Panc1 (cell line): ENCODE data around the gene CLDN22. TPM values are rescaled to one million over a fixed set of nuclear protein-coding genes. Genes with fewer than 3 reads are reported as not detected.

ENCODE experiments used
- ATAC-seq: fragments of 200-7000 bp; cut with Tn5 transposase; 2 replicates; pipeline ENCODE4 v1.9.1; 2020; ENCODE audit warnings: mild to moderate bottlenecking, moderate library complexity
- BruUV-seq: library from RNA; stranded (reverse); fragments of 400-500 nt; replicated peaks from 2 replicates; lab custom pipeline; 2021; lab: Mats Ljungman, UMichigan
- CTCF ChIA-PET: fragments of 300-600 bp; sonication (Branson Sonifier 250); formaldehyde crosslinking; loops from one replicate; lab custom pipeline; 2022; ENCODE audit warnings: antibody characterized with exemption; lab: Charles Lee
- POLR2A ChIA-PET: fragments of 300-600 bp; sonication (Branson Sonifier 250); formaldehyde crosslinking; loops from one replicate; lab custom pipeline; 2022; ENCODE audit warnings: antibody characterized with exemption; lab: Charles Lee
- DNase-seq: peaks from one replicate; pipeline ENCODE4 v3.0.0-alpha.2; 2010; ENCODE audit warnings: low read depth, low spot score
- H3K27ac ChIP-seq: 2 replicates; pipeline ENCODE4 v1.5.1; 2011; ENCODE audit warnings: mild to moderate bottlenecking, low read length, inconsistent platforms
- H3K27me3 ChIP-seq: fragments of 200-500 bp; sonication (Bioruptor generic); 2 replicates; pipeline ENCODE4 v1.6.0; 2014; ENCODE audit warnings: low read length, inconsistent platforms; ENCODE audit not compliant: control insufficient read depth, insufficient read depth
- H3K36me3 ChIP-seq: fragments of 200-500 bp; sonication (Bioruptor generic); 2 replicates; pipeline ENCODE4 v1.5.1; 2014; ENCODE audit warnings: inconsistent platforms, mild to moderate bottlenecking, low read length, moderate library complexity; ENCODE audit not compliant: control insufficient read depth, insufficient read depth
- H3K4me1 ChIP-seq: 2 replicates; pipeline ENCODE4 v1.5.1; 2011; ENCODE audit warnings: inconsistent platforms, mild to moderate bottlenecking, low read length, moderate library complexity; ENCODE audit not compliant: control insufficient read depth, insufficient read depth
- H3K4me3 ChIP-seq, 2 experiments: 2 replicates each; pipeline ENCODE4 v1.5.1; 2011 to 2012; ENCODE audit warnings: low read depth in 2 of 2, low read length in 2 of 2, mild to moderate bottlenecking in 2 of 2, inconsistent platforms in 1 of 2, moderate library complexity in 1 of 2
- H3K9me3 ChIP-seq: fragments of 200-500 bp; sonication (Bioruptor generic); 2 replicates; pipeline ENCODE4 v1.5.1; 2014; ENCODE audit warnings: low read depth, mild to moderate bottlenecking, inconsistent platforms, low read length, moderate library complexity; ENCODE audit not compliant: control insufficient read depth, insufficient read depth
- POLR2AphosphoS5 ChIP-seq: IDR thresholded peaks from 2 replicates; pipeline ENCODE4 v1.6.1; 2012; ENCODE audit warnings: mild to moderate bottlenecking, low read depth, low read length, moderate library complexity
- REST ChIP-seq, 2 experiments: IDR thresholded peaks; 2 replicates each; pipeline ENCODE4 v1.6.1; 2011 to 2012; ENCODE audit warnings: low read depth in 2 of 2, control low read depth in 1 of 2, low read length in 1 of 2, mild to moderate bottlenecking in 1 of 2, moderate library complexity in 1 of 2; ENCODE audit not compliant: insufficient read depth in 1 of 2
- SIN3A ChIP-seq: IDR thresholded peaks from 2 replicates; pipeline ENCODE4 v1.6.1; 2012; ENCODE audit warnings: low read depth, mild to moderate bottlenecking, low read length, moderate library complexity, borderline replicate concordance; ENCODE audit not compliant: insufficient read depth
- TCF7L2 ChIP-seq: IDR thresholded peaks from 2 replicates; pipeline ENCODE4 v1.6.1; 2011; ENCODE audit warnings: mild to moderate bottlenecking, low read depth, low read length, inconsistent platforms
- in situ Hi-C: cut with HindIII; loops from 2 replicates; pipeline ENCODE4 v1.10.0; 2016; ENCODE audit warnings: low sequenced_read_pairs, low pct_unique_long_range_greater_than_20kb
- intact Hi-C: fragments of 100-400 bp; cut with micrococcal nuclease; formaldehyde crosslinking; loops from one replicate; pipeline ENCODE4 v1.10.0; 2022; ENCODE audit not compliant: unreplicated experiment
- total RNA-seq: library from RNA; stranded (reverse); gene quantifications from one replicate; pipeline ENCODE4 v1.2.1, GENCODE V29; 2021; ENCODE audit not compliant: unreplicated experiment
- TF ChIP-seq, protein P1 (sequence below): fragments of 450-650 bp; IDR thresholded peaks from 2 replicates; pipeline ENCODE4 v1.5.1; 2017; ENCODE audit warnings: mild to moderate bottlenecking

The CLDN22 gene
- total RNA-seq, 1 experiment from 2014 or later, result not detected

GRCh38 chr4:183284965-183285364 lies 35.1 kb downstream of the CLDN22 start:
- ChIA-PET CTCF (no interaction called here), POLR2A (no interaction called here)
- H3K9me3 ChIP-seq, result no peaks in the 10 kb centered on the region
- DNase-seq (no peak), ATAC-seq (no peak)
- TF ChIP-seq TCF7L2, result no peak
- TF ChIP-seq REST (IDR thresholded peaks at IDR 0.05; ENCODE audit: insufficient read depth in 1 of 2, low read depth in 2 of 2, low read length in 1 of 2), result no peak
- TF ChIP-seq POLR2AphosphoS5, result no peak
- TF ChIP-seq SIN3A, result no peak
- TF ChIP-seq, protein P1, sequence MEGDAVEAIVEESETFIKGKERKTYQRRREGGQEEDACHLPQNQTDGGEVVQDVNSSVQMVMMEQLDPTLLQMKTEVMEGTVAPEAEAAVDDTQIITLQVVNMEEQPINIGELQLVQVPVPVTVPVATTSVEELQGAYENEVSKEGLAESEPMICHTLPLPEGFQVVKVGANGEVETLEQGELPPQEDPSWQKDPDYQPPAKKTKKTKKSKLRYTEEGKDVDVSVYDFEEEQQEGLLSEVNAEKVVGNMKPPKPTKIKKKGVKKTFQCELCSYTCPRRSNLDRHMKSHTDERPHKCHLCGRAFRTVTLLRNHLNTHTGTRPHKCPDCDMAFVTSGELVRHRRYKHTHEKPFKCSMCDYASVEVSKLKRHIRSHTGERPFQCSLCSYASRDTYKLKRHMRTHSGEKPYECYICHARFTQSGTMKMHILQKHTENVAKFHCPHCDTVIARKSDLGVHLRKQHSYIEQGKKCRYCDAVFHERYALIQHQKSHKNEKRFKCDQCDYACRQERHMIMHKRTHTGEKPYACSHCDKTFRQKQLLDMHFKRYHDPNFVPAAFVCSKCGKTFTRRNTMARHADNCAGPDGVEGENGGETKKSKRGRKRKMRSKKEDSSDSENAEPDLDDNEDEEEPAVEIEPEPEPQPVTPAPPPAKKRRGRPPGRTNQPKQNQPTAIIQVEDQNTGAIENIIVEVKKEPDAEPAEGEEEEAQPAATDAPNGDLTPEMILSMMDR, result no peak
- H3K27ac ChIP-seq, result no peak overlapping the region
- H3K4me3 ChIP-seq, result no peak overlapping the region
- intact Hi-C loops (no loop called here), in situ Hi-C loops (no loop called here)
- no peaks in the 10 kb centered on the region for H3K4me1 ChIP-seq
- no peaks in the 10 kb centered on the region for H3K27me3 ChIP-seq
- peaks cover 16% of the 10 kb centered on the region for H3K36me3 ChIP-seq
- no TSS peak for BruUV-seq

- TF ChIP-seq POLR2AphosphoS5 (no peak), TCF7L2 (no peak), SIN3A (no peak), REST (IDR thresholded peaks at IDR 0.05; ENCODE audit: insufficient read depth in 1 of 2, low read depth in 2 of 2, low read length in 1 of 2) (no peak)
- TF ChIP-seq, protein P1, result no peak
- ChIA-PET POLR2A (no interaction called here), CTCF (no interaction called here)
- in situ Hi-C loops (no loop called here), intact Hi-C loops (no loop called here)
- Histone ChIP-seq H3K27me3 (no peaks in the 10 kb centered on the region), H3K27ac (no peak overlapping the region), H3K4me1 (no peaks in the 10 kb centered on the region), H3K4me3 (no peak overlapping the region), H3K9me3 (no peaks in the 10 kb centered on the region), H3K36me3 (peaks cover 16% of the 10 kb centered on the region)
- no peak for DNase-seq
- no TSS peak for BruUV-seq
- no peak for ATAC-seq
These were observed 35.8 kb downstream of the CLDN22 start for GRCh38 chr4:183284258-183284785.
